Brain microvascular endothelial cell (primary cell): ENCODE measurements around the gene NTMT1.

Experiments used
- DNase-seq: peaks from one replicate; pipeline ENCODE4 v3.0.0-alpha.2; 2020
- H3K27ac ChIP-seq: fragments of 250-450 bp; sonication (Bioruptor Pico); 2 replicates; pipeline ENCODE4 v1.5.1; 2020; ENCODE audit warnings: mild to moderate bottlenecking, moderate library complexity
- H3K27me3 ChIP-seq: fragments of 250-450 bp; sonication (Bioruptor Pico); replicated peaks from 2 replicates; pipeline ENCODE4 v1.5.1; 2020; ENCODE audit warnings: mild to moderate bottlenecking
- H3K36me3 ChIP-seq: fragments of 250-450 bp; sonication (Bioruptor Pico); replicated peaks from 2 replicates; pipeline ENCODE4 v1.5.1; 2020; ENCODE audit warnings: mild to moderate bottlenecking
- H3K4me3 ChIP-seq: 2 replicates; pipeline ENCODE4 v1.5.1; 2011; ENCODE audit warnings: low read depth, mild to moderate bottlenecking, control low read depth, low read length, moderate library complexity
- in situ Hi-C: cut with HindIII; loops from 2 replicates; pipeline ENCODE4 v1.10.0; 2017; ENCODE audit warnings: low sequenced_read_pairs, low pct_ligation_motif_present
- TF ChIP-seq, protein P1 (sequence below): IDR thresholded peaks from 2 replicates; pipeline ENCODE4 v1.5.1; 2011; ENCODE audit warnings: low read depth, mild to moderate bottlenecking, moderate library complexity, low read length, control low read depth, inconsistent platforms; ENCODE audit errors: missing control alignments

Gene NTMT1

GRCh38 chr9:129669141-129669718 is 43.3 kb downstream of the NTMT1 start:
- H3K27ac ChIP-seq = no peak overlapping the region
- peaks cover 4% of the 10 kb centered on the region for H3K27me3 ChIP-seq
- no peaks in the 10 kb centered on the region for H3K36me3 ChIP-seq
- no peak overlapping the region for H3K4me3 ChIP-seq
- DNase-seq = peak; percentile 69
- TF ChIP-seq, protein P1, sequence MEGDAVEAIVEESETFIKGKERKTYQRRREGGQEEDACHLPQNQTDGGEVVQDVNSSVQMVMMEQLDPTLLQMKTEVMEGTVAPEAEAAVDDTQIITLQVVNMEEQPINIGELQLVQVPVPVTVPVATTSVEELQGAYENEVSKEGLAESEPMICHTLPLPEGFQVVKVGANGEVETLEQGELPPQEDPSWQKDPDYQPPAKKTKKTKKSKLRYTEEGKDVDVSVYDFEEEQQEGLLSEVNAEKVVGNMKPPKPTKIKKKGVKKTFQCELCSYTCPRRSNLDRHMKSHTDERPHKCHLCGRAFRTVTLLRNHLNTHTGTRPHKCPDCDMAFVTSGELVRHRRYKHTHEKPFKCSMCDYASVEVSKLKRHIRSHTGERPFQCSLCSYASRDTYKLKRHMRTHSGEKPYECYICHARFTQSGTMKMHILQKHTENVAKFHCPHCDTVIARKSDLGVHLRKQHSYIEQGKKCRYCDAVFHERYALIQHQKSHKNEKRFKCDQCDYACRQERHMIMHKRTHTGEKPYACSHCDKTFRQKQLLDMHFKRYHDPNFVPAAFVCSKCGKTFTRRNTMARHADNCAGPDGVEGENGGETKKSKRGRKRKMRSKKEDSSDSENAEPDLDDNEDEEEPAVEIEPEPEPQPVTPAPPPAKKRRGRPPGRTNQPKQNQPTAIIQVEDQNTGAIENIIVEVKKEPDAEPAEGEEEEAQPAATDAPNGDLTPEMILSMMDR = no peak
- in situ Hi-C loops = no loop called here

GRCh38 chr9:129669946-129670345 is 44.0 kb downstream of the NTMT1 start:
- DNase-seq = peak; percentile 8
- Histone ChIP-seq H3K27me3 (peaks cover 5% of the 10 kb centered on the region), H3K36me3 (no peaks in the 10 kb centered on the region), H3K27ac (no peak overlapping the region), H3K4me3 (no peak overlapping the region)
- in situ Hi-C loops = no loop called here
- TF ChIP-seq, protein P1 = no peak

DNA sequence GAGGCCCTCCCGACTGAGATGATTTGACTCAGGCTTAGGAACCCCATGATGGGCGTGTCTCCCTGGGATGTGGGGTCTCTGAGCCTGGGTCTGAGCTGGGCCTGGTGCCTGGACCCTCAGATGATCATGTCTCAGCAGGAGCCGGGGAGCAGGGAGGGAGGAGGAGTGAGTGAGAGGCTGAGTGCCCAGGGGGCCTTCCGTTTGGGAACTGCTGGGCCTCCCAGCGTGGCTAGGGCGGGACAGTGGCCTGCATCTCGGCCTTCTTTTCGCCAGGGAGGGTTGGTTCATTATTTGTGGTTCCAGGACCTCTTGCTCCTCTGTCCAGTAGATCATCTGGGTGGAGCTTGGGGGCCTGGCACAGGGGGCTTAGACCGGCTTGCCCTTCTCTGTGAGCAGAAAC is 45.1 kb downstream of the NTMT1 start:
- in situ Hi-C loops = no loop called here
- Histone ChIP-seq H3K27ac (no peak overlapping the region), H3K36me3 (no peaks in the 10 kb centered on the region), H3K4me3 (no peak overlapping the region), H3K27me3 (peaks cover 11% of the 10 kb centered on the region)
- TF ChIP-seq, protein P1 = no peak
- no peak for DNase-seq

- TF ChIP-seq, protein P1 = no peak
- in situ Hi-C loops = no loop called here
- Histone ChIP-seq H3K27ac (no peak overlapping the region), H3K27me3 (peaks cover 16% of the 10 kb centered on the region), H3K36me3 (no peaks in the 10 kb centered on the region), H3K4me3 (no peak overlapping the region)
- DNase-seq = no peak
These were observed 45.6 kb downstream of the NTMT1 start for GRCh38 chr9:129671519-129671918.

- Histone ChIP-seq H3K27me3 (peaks cover 23% of the 10 kb centered on the region), H3K36me3 (no peaks in the 10 kb centered on the region), H3K4me3 (no peak overlapping the region), H3K27ac (no peak overlapping the region)
- DNase-seq = no peak
- in situ Hi-C loops = no loop called here
- TF ChIP-seq, protein P1 = no peak
These were observed 46.7 kb downstream of the NTMT1 start for GRCh38 chr9:129672702-129673101.

DNA sequence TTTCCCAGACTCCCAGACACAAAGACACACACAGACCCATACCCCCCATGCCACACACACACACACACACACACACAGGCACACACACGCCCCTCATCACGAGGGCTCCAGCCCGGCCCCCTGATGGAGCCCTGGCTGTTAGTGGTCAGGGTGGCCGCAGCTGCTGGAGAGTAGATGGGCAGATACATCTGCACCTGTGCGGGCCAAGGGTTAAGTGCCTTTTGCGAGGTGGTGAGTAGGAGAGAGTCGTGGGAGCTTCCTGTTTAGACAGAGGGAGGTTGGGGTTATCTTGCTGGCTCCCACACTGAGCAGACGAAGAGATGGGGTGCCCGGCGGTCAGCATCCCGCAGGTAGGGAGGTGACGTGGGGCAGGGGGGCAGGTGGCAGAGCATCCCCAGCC is 47.6 kb downstream of the NTMT1 start:
- in situ Hi-C loops = no loop called here
- DNase-seq = no peak
- Histone ChIP-seq H3K36me3 (no peaks in the 10 kb centered on the region), H3K27ac (no peak overlapping the region), H3K4me3 (no peak overlapping the region), H3K27me3 (peaks cover 23% of the 10 kb centered on the region)
- TF ChIP-seq, protein P1 = no peak
